ENCODE results near the gene SLC31A1. TPM values are rescaled to one million over a fixed set of nuclear protein-coding genes. Genes with fewer than 3 reads are reported as not detected.
A peak's percentile ranks its signal among the peaks of the same experiment; 100 is the strongest.

The SLC31A1 gene
- total RNA-seq, 1 donor from 2014 or later: 8.1 TPM

GRCh38 chr9:113255438-113255837 is 34.1 kb downstream of the SLC31A1 start:
- no peak overlapping the region for H3K4me3 ChIP-seq (ENCODE audit: low read depth, low read length)
- no peak for DNase-seq (ENCODE audit: low read depth)
- no peak for TF ChIP-seq CTCF (conservative IDR thresholded peaks at IDR 0.05; ENCODE audit: low read depth, low read length)

- no peak overlapping the region for H3K4me3 ChIP-seq (ENCODE audit: low read depth, low read length)
- no peak for DNase-seq (ENCODE audit: low read depth)
- TF ChIP-seq CTCF (conservative IDR thresholded peaks at IDR 0.05; ENCODE audit: low read depth, low read length): no peak
Measured at GRCh38 chr9:113257863-113258262, 36.5 kb downstream of the SLC31A1 start.

GRCh38 chr9:113258282-113258681 is 36.9 kb downstream of the SLC31A1 start:
- DNase-seq (ENCODE audit: low read depth): no peak
- TF ChIP-seq CTCF (conservative IDR thresholded peaks at IDR 0.05; ENCODE audit: low read depth, low read length): no peak
- H3K4me3 ChIP-seq (ENCODE audit: low read depth, low read length): no peak overlapping the region

GRCh38 chr9:113261917-113262671 is 40.8 kb downstream of the SLC31A1 start:
- no peak overlapping the region for H3K4me3 ChIP-seq (ENCODE audit: low read depth, low read length)
- DNase-seq (ENCODE audit: low read depth): peak; percentile 30
- TF ChIP-seq CTCF (conservative IDR thresholded peaks at IDR 0.05; ENCODE audit: low read depth, low read length): no peak

GRCh38 chr9:113266174-113266573 is 44.8 kb downstream of the SLC31A1 start:
- no peak for TF ChIP-seq CTCF (conservative IDR thresholded peaks at IDR 0.05; ENCODE audit: low read depth, low read length)
- H3K4me3 ChIP-seq (ENCODE audit: low read depth, low read length): no peak overlapping the region
- no peak for DNase-seq (ENCODE audit: low read depth)

GRCh38 chr9:113267911-113268566 is 46.7 kb downstream of the SLC31A1 start:
- no peak for TF ChIP-seq CTCF (conservative IDR thresholded peaks at IDR 0.05; ENCODE audit: low read depth, low read length)
- DNase-seq (ENCODE audit: low read depth): no peak
- no peak overlapping the region for H3K4me3 ChIP-seq (ENCODE audit: low read depth, low read length)
